Measurements from ENCODE around the gene RIIAD1. TPM values are rescaled to one million over a fixed set of nuclear protein-coding genes. Genes with fewer than 3 reads are reported as not detected.

RIIAD1 gene
- total RNA-seq, 1 experiment from 2014 or later, result 0.12 TPM

- TF ChIP-seq ATF3 (IDR thresholded peaks at IDR 0.05) (no peak), RAD21 (IDR thresholded peaks at IDR 0.05; ENCODE audit: low read depth) (no peak), CEBPB (IDR thresholded peaks at IDR 0.05; ENCODE audit: low read depth) (no peak), YY1 (IDR thresholded peaks at IDR 0.05; ENCODE audit: extremely low read depth, insufficient replicate concordance, low read depth, low read length) (no peak), TCF7L2 (IDR thresholded peaks at IDR 0.05; ENCODE audit: borderline replicate concordance, extremely low read depth, insufficient read depth, insufficient read length) (no peak), CBX3 (IDR thresholded peaks at IDR 0.05; ENCODE audit: low read depth) (no peak), SRF (IDR thresholded peaks at IDR 0.05; ENCODE audit: low read depth) (no peak), POLR2AphosphoS5 (IDR thresholded peaks at IDR 0.05; ENCODE audit: low read depth, low read length) (no peak)
These were observed 1.2 kb upstream of the RIIAD1 start (continued) for GRCh38 chr1:151720125-151720524.

- H3K79me2 ChIP-seq (ENCODE audit: insufficient read depth, low read length), result no peaks in the 10 kb centered on the region
- no TSS peak for BruUV-seq (replicated peaks)
- H3K27me3 ChIP-seq (ENCODE audit: insufficient read depth, low read length), result peaks cover 28% of the 10 kb centered on the region
- H3K9me3 ChIP-seq (ENCODE audit: control insufficient read depth in 1 of 2, insufficient read depth in 1 of 2, low read depth in 1 of 2, low read length in 2 of 2), result no peaks in the 10 kb centered on the region
- ChIA-PET RAD21 (ENCODE audit: low non-redundant PET in 1 of 2, low total read pairs in 2 of 2, uncharacterized antibody in 2 of 2, unreplicated experiment in 2 of 2) (interaction anchor here in 1 of 2 experiments (0.9 kb wide), 1 partner anchor 155 kb away, joined by 5 read pairs; no protein-coding TSS in a partner anchor), POLR2A (interaction anchor here (0.5 kb wide), 1 partner anchor 37 kb away, joined by 6 read pairs; no protein-coding TSS in a partner anchor), CTCF (no interaction called here)
- no peak overlapping the region for H2AFZ ChIP-seq (ENCODE audit: low read depth, low read length, poor library complexity, severe bottlenecking)
- intact Hi-C loops (cut with micrococcal nuclease), result no loop called here
- H3K36me3 ChIP-seq (ENCODE audit: control insufficient read depth in 1 of 2, insufficient read depth in 2 of 2, low read length in 2 of 2), result no peaks in the 10 kb centered on the region
- H3K27ac ChIP-seq (ENCODE audit: low read depth, low read length), result no peak overlapping the region
- no peak for TF ChIP-seq POLR2A (IDR thresholded peaks at IDR 0.05; ENCODE audit: borderline replicate concordance, extremely low read depth, insufficient read depth, insufficient read length)
- no peak for TF ChIP-seq ELF1 (IDR thresholded peaks at IDR 0.05; ENCODE audit: borderline replicate concordance, low read depth)
- TF ChIP-seq FOSL1 (IDR thresholded peaks at IDR 0.05; ENCODE audit: low read depth), result no peak
- no peak for TF ChIP-seq JUND (IDR thresholded peaks at IDR 0.05)
- no peak for TF ChIP-seq EGR1 (IDR thresholded peaks at IDR 0.05; ENCODE audit: low read depth)
- no peak for TF ChIP-seq CEBPB (IDR thresholded peaks at IDR 0.05; ENCODE audit: low read depth)
- TF ChIP-seq CBX3 (IDR thresholded peaks at IDR 0.05; ENCODE audit: low read depth), result no peak
- TF ChIP-seq POLR2AphosphoS5 (IDR thresholded peaks at IDR 0.05; ENCODE audit: low read depth, low read length), result no peak
- no peak for TF ChIP-seq ZFX (IDR thresholded peaks at IDR 0.05)
- TF ChIP-seq RAD21 (IDR thresholded peaks at IDR 0.05; ENCODE audit: low read depth), result no peak
- no peak for TF ChIP-seq ZNF274 (IDR thresholded peaks at IDR 0.05; ENCODE audit: low read depth, low read length)
- TF ChIP-seq EZH2phosphoT487 (IDR thresholded peaks at IDR 0.05; ENCODE audit: borderline replicate concordance), result no peak
- no peak for TF ChIP-seq ATF3 (IDR thresholded peaks at IDR 0.05)
- TF ChIP-seq SRF (IDR thresholded peaks at IDR 0.05; ENCODE audit: low read depth), result no peak
- TF ChIP-seq ZBTB33 (IDR thresholded peaks at IDR 0.05; ENCODE audit: extremely low read depth, insufficient replicate concordance, low read length), result no peak
- TF ChIP-seq YY1 (IDR thresholded peaks at IDR 0.05; ENCODE audit: extremely low read depth, insufficient replicate concordance, low read depth, low read length), result no peak
- ATAC-seq (no peak), DNase-seq (ENCODE audit: low read depth, low spot score) (no peak)
- H3K4me3 ChIP-seq (replicated peaks in 1 of 2; ENCODE audit: low read depth in 1 of 2, low read length in 2 of 2), result no peak overlapping the region
- no peaks in the 10 kb centered on the region for H4K20me1 ChIP-seq (ENCODE audit: insufficient read depth)
- H3K4me1 ChIP-seq (ENCODE audit: control insufficient read depth in 1 of 2, insufficient read depth in 2 of 2, low read length in 2 of 2), result no peaks in the 10 kb centered on the region
- H3K4me2 ChIP-seq (ENCODE audit: low read length), result no peak overlapping the region
- H3K9me2 ChIP-seq (ENCODE audit: insufficient read depth), result no peaks in the 10 kb centered on the region
- no peak overlapping the region for H3K9ac ChIP-seq (ENCODE audit: low read length)
These were observed 768 bp upstream of the RIIAD1 start for GRCh38 chr1:151720554-151720953.
